Endothelial cell (in vitro differentiated cells): ENCODE measurements around the gene ATAD3B. TPM values are rescaled to one million over a fixed set of nuclear protein-coding genes. Genes with fewer than 3 reads are reported as not detected.

Experiments used
- DNase-seq: peaks from one replicate; pipeline ENCODE4 v3.0.0; 2021; ENCODE audit warnings: low spot score
- H3K27ac Mint-ChIP-seq: one replicate; pipeline ENCODE4 v1.8.0; 2021; ENCODE audit warnings: mixed read lengths, inconsistent platforms; ENCODE audit not compliant: unreplicated experiment
- H3K27me3 Mint-ChIP-seq: one replicate; pipeline ENCODE4 v1.8.0; 2021; ENCODE audit warnings: mild to moderate bottlenecking, moderate library complexity, mixed read lengths, inconsistent platforms; ENCODE audit not compliant: unreplicated experiment
- H3K36me3 Mint-ChIP-seq: one replicate; pipeline ENCODE4 v1.8.0; 2021; ENCODE audit warnings: mild to moderate bottlenecking, low read depth, mixed read lengths, inconsistent platforms; ENCODE audit not compliant: unreplicated experiment
- H3K4me1 Mint-ChIP-seq: one replicate; pipeline ENCODE4 v1.8.0; 2021; ENCODE audit warnings: mild to moderate bottlenecking, mixed read lengths, inconsistent platforms; ENCODE audit not compliant: unreplicated experiment
- H3K4me3 Mint-ChIP-seq: one replicate; pipeline ENCODE4 v1.8.0; 2021; ENCODE audit warnings: mild to moderate bottlenecking, mixed read lengths, inconsistent platforms; ENCODE audit not compliant: unreplicated experiment
- H3K9me3 Mint-ChIP-seq: one replicate; pipeline ENCODE4 v1.8.0; 2021; ENCODE audit warnings: mixed read lengths, inconsistent platforms; ENCODE audit not compliant: unreplicated experiment
- CTCF ChIP-seq: fragments of 200-600 bp; sonication (generic); IDR thresholded peaks from one replicate; pipeline ENCODE4 v1.5.0; 2021; ENCODE audit warnings: antibody characterized with exemption; ENCODE audit not compliant: unreplicated experiment
- long read RNA-seq: library from polyadenylated mRNA; unstranded; transcript quantifications from one replicate; pipeline ENCODE4 v2.0.0, GENCODE V29; 2020; ENCODE audit not compliant: unreplicated experiment
- total RNA-seq: library from RNA; stranded (reverse); fragmentation: NEBNext Ultra II Directional; extraction: Animal tissue kit (Norgen Biotek cat#: 25700); gene quantifications from one replicate; pipeline ENCODE4 v1.2.1, GENCODE V29; 2021; ENCODE audit not compliant: unreplicated experiment

Gene ATAD3B
- total RNA-seq, result 27.2 TPM
- long read RNA-seq, transcript ATAD3B-201 (16 exons, 2,448 nt), result major isoform, 14 of 16 reads
- long read RNA-seq, partial matches to known transcripts, result 0 of 16 reads
- long read RNA-seq, other reads (novel, unspliced or antisense), result 2 of 16 reads

GRCh38 chr1:1471389-1472052 lies at the start of gene ATAD3B:
ATAD3B (plus strand) TSS chr1:1471765; CDS start chr1:1471885, 120 bp downstream.
- peaks cover 11% of the 10 kb centered on the region for H3K4me1 Mint-ChIP-seq
- peak; percentile 86 for DNase-seq
- H3K36me3 Mint-ChIP-seq, result no peaks in the 10 kb centered on the region
- H3K27ac Mint-ChIP-seq, result peak within 1 kb of the TSS; percentile 74
- TF ChIP-seq CTCF, result no peak
- H3K4me3 Mint-ChIP-seq, result peak within 1 kb of the TSS; percentile 95
- H3K27me3 Mint-ChIP-seq, result peaks cover 9% of the 10 kb centered on the region
- H3K9me3 Mint-ChIP-seq, result no peaks in the 10 kb centered on the region

GRCh38 chr1:1421907-1422464 lies 49.6 kb upstream of the ATAD3B start:
- no peak for TF ChIP-seq CTCF
- no peak overlapping the region for H3K27ac Mint-ChIP-seq
- H3K36me3 Mint-ChIP-seq, result peaks cover 4% of the 10 kb centered on the region
- peaks cover 9% of the 10 kb centered on the region for H3K27me3 Mint-ChIP-seq
- DNase-seq, result no peak
- peaks cover 12% of the 10 kb centered on the region for H3K4me1 Mint-ChIP-seq
- H3K4me3 Mint-ChIP-seq, result no peak overlapping the region
- H3K9me3 Mint-ChIP-seq, result no peaks in the 10 kb centered on the region

- Mint-ChIP-seq H3K9me3 (no peaks in the 10 kb centered on the region), H3K4me3 (no peak overlapping the region), H3K4me1 (peaks cover 12% of the 10 kb centered on the region), H3K27ac (peak overlapping the region; percentile 42), H3K27me3 (peaks cover 9% of the 10 kb centered on the region), H3K36me3 (peaks cover 4% of the 10 kb centered on the region)
- DNase-seq, result no peak
- TF ChIP-seq CTCF, result no peak
These were observed 48.9 kb upstream of the ATAD3B start for GRCh38 chr1:1422465-1423244.

GRCh38 chr1:1423245-1423597 lies 48.3 kb upstream of the ATAD3B start:
- Mint-ChIP-seq H3K4me1 (peaks cover 12% of the 10 kb centered on the region), H3K27ac (no peak overlapping the region), H3K9me3 (no peaks in the 10 kb centered on the region), H3K36me3 (peaks cover 5% of the 10 kb centered on the region), H3K4me3 (no peak overlapping the region), H3K27me3 (peaks cover 8% of the 10 kb centered on the region)
- no peak for TF ChIP-seq CTCF
- DNase-seq, result no peak
